HG03097 (cell line): ENCODE data around the gene B3GNT2.

Experiments
- ATAC-seq: cut with Tn5 transposase; IDR thresholded peaks from one replicate; pipeline ENCODE4 v1.9.1; 2021; ENCODE audit not compliant: unreplicated experiment, low FRiP score

The B3GNT2 gene

DNA sequence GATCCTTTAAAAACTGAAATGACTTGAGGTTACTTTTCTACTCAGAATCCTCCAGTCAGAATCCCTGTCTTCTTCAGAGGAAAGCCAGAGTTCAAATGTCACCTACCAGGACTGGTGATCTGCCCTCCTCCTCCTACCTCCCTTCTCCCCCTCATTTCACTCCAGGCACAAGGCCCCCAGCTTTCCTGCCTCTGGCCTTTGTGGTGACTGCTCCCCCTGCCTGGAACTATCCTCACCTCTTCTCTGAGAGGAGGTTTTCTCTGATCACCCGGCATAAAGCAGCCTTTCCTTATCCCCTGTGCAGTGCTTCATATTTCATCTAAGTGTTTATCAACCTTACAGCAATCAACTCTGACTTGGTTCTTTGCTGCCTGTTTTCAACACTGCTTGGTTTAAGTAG is 6.8 kb downstream of the B3GNT2 start:
- no peak for ATAC-seq

DNA sequence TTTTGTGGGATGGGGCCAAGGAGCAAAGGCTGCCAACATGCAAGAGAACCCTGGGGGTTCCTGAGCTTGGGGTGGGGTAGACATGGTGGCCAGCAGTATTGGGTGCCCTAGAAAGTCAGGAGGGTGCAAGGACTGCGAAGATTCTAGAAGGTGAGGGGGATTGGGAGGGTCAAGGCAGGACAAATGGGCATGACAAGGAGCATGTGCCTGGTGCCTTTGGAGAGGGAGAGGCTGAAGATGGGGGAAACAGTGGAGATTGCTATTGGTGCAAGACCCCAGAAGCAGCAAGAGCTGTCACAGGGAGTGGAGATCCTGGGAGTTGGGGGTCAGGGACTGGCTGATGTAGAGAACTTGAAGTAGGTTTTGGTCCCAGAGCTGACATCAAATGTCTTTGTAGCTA is 7.5 kb downstream of the B3GNT2 start:
- ATAC-seq = no peak

DNA sequence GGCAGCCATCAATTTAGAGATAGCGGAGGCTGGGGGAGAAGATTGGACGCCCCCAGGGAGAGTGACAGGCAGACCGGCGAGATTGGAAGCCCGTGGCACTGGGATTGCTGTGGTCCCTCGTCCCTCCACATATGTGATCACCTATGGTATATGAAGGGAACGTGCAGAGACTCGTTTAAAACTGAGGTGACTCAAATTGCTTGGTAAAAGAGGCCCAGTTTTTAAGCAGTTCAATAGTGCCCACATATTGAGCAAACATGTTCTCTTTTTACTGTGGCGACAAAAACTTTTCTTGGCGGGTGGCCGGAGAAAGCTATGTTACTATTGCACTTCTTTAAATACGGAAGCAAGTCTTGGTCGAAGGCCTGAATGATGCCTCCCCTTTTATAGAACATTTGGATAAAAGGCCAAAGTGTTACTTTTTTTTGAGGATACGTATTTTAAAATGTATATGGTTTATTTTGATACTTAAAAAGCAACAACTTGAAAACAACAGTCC is 9.1 kb downstream of the B3GNT2 start:
- no peak for ATAC-seq

DNA sequence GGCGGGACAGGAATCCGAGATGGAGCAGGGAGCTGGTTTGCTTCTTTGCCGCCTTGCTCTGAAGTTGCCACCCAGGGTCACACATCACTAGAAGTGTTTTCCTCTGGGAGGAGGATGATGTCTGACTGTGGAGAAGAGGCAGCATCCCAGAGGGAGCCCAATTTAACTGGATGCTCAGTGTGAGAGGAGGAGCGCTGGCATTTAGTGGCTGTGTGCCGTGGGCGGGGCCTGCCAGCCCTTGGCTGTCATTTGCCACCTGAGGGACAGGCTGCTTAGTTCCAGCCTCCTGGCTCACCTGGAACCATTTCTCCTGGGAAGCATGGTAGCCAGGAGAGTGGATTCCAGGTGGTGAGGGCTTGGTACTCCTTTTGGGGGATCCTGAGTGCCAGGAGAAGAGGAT is 9.6 kb downstream of the B3GNT2 start:
- ATAC-seq = no peak

DNA sequence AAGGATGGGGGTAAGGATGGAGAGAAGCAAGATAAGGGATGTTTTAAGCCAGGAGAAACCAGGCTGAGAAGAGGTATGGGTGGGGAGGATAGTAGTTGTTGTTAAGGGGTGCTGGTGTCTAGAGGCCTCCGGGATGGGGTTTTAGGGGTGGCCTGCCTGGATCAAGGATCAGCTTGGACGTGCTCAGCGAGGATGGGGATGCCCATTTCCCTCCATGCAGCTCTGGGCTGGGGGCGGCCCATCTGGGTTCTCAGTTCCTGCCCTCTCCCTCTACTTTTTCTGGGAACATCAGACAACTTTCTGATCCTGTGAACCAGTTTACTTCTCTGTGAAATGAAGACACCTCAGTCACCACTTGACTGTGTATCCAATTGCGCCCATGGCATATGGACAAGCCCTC is 10.1 kb downstream of the B3GNT2 start:
- no peak for ATAC-seq

DNA sequence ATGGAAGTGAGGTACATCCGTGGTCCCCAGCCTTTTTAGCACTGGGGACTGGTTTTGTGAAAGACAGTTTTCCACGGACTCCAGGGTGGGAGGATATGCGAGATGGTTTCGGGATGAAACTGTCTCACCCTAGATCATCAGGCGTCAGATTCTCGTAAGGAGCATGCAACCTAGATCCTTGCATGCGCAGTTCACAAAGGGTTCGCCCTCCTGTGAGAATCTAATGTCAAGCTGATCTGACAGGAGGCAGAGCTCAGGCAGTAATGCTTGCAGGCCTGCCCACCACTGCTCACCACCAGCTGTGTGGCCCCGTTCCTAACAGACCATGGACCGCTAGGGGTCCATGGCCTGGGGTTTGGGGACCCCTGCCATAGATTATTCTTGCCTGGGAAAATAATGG is 11.6 kb downstream of the B3GNT2 start:
- ATAC-seq = no peak

DNA sequence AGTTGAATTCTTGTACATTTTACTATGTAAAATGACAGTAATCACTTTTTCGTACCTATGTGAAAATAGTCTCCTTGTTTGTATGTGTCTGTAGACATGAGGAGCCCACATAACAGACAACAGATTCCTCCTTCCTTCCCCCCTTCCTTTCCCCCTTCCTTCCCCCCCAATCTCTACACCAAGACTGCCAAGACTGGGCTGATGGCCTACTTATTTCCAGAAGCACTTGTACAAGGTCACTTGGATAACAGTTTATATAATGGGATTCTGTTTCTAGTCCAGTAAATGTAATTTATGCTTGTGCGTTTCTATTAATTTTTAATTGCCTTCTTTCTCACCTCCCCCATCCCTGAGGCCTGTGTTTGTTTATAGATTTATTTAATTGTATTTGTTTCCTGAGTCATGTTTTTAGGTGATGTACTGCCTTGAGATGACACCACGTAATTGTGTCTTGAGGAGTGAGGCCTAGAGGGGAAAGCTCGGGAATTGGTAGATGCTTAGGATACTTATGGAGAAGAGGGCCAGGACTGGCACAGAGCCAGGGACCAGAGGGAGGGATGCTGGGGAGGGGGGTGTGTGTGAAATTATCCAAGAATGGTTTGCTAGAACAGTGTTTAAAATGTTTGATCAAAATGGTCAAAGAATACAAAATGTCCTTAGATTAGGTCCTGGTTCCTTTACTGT is 12.3 kb downstream of the B3GNT2 start:
- no peak for ATAC-seq

DNA sequence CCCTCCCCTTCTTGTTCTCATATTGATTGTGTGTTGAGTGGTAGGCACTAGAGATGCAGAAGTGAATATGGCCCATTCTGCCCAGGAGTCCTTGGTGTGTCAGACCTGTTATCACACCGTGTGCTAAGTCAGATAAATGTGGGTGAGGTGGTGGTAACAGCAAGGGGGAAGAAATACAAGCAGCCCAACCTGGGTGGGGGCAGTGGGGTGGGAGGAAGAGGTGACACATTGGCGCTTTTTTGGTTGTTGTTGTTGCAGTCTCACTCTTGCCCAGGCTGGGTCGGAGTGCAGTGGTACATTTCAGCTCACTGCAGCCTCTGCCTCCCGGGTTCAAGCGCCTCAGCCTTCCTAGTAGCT is 12.8 kb downstream of the B3GNT2 start:
- ATAC-seq = no peak

DNA sequence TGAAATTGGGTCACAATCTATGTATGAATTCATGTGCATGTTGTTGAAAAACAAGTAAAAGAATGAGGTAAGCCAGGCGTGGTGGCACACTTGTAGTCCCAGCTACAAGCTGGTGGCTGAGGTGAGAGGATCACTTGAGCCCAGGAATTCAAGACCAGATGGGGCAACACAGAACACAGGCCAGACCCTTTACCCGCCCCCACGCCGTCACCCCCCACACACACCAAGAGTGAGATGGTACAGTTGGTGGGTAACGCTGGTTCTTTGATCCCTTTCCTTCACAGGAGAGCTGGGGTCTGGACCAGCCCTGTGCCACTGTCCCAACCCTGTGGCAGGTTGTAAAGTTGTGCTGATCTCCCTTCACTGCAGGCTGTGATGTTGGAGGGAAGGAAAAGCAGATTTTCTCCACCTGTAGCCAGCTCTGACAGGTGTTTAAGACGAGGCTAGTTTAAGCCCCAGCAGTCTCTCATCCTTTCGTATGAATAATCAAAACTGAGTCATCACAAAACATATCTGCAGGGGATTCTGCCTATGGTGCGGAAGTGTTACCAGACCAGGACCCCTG is 13.6 kb downstream of the B3GNT2 start:
- no peak for ATAC-seq

DNA sequence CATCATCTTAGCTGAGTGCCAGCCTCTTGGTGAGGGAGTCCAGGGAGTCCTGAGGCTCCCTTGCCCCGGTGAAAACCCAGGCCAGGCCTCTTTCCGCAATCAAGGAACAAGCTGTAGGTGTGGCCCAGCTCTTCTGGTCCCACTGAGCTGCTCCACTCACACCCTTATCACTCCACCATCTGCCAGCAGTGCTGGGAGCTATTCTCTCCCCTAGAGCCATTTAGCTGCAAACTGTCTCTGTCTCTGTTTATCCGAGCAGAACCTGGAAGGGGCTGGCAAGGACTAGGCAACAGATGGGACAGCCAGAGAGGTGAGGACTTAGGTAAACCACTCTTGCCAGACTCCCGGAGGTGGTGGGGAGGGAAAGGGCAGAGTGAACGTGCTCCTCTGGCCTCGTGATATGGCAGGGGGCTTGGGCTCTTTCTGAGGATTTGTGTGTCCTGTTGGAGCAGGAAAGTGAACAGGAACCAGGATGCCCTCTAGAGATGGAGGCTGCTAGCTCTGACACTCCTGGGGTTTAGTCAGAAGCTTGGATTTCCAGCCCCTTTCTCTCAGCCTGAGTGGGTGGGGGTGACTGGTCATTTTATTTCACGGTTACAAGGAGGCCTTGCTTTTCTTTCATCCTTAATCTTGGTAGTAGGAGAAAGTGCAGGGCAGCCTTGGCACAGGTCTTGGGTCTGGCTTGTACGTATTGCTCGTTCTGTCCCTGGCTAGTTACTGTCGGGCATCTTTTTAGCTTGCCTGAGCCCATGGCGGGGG is 19.6 kb downstream of the B3GNT2 start:
- ATAC-seq = no peak

DNA sequence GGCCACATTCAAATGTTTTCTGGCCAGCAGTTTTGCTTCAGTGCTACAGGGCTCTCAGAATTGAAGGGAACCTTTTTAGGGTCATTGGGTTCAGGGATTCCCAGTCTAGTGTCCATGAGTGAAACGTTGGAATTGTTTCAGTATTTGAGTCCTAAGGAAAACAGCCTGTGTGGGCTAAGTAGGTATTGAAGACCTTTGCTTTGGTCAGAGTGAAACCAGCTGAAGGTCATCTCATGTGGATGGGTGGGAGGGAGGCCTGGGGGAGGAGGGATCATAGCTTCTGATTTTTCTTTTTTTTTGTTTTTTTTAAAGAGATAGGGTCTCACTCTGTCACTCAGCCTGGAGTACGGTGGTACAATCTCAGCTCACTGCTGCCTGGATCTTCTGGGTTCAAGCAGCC is 20.2 kb downstream of the B3GNT2 start:
- no peak for ATAC-seq

DNA sequence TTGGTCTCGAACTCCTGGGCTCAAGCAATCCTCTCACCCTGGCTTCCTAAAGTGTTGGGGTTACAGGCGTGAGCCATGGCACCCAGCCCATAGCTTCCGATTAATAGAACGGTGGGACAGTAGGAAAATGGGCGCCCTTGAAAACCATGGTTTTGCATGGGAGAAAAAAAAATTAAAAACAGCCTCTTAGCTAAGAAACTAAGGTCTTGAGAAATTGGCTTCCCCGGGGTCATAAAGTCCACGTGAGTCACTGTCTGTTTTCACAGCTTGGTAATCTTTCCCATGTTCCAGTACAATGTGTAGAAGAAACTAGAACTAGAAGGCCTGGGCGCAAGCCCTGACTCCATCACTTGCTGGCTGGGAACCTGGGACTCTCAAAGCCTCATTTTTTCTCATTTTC is 20.7 kb downstream of the B3GNT2 start:
- no peak for ATAC-seq

DNA sequence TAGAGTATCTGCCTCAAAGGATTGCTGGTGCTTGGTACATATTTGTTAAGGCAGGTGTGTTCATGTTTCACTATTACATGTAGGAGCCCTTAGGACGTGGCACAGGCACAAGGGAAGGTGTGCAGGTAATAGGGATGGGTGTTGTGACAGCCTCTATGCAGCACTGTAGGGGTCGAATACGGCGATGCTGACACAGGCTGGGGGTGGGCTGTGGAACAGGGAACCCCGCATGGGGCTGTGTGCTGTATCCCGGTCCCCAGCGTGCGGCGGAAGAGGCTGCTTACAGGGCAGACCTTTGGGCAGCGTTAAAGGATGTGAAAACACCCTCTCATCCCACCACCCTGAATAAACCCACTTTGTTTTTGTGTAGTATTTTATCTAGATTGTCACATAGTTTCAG is 21.5 kb downstream of the B3GNT2 start:
- ATAC-seq = no peak

DNA sequence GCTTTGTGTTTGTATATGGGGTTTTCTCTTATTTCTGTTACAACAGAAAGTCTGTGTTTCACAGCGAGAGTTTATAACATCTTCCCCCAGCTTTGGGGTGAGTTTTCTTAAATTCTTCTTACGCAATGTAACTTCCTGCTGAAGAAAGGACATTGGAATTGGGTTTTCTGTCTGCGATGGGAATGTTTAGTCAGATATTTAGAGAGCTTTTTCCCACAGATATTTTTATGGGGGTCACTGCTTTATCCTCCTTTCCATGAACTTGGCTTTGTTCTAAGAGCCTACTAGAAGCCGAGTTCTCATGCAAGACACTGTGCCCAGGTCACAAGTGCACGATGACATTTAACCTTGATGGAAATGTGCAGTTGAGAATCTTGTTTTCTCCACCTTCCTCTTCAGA is 22.1 kb downstream of the B3GNT2 start:
- ATAC-seq = no peak

DNA sequence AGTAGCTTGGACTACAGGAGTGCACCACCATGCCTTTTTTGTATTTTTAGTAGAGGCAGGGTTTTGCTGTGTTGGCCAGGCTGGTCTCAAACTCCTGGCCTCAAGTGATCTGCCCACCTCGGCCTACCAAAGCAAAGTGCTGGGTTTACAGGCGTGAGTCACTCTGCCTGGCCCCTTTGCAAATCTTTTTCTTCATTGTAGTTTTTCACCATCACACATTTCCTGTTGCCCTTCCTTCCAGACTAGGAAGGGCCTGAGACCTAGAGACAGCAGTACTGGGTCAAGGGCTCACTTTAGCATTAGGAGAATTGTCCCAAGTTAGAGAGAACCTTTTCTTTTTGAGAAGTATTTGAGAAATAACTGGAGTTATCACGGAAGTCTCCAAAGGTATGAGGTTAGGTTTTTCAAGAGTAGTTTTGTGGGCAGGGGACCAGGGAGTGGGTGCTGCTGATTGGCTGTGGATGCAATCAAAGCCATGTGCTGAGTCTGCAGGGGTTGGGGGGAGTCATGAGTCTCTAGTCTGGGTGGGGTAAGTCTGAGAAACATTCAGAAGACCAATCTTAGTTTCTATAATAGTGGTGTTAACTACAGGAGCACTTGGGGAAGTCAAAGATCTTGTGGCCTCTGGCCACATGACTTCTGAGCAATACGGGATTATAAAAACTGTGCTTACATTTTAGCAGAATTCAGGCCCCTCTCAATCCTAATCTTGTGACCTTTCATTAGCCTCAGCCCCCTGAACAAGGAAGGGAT is 23.7 kb downstream of the B3GNT2 start:
- ATAC-seq = no peak

DNA sequence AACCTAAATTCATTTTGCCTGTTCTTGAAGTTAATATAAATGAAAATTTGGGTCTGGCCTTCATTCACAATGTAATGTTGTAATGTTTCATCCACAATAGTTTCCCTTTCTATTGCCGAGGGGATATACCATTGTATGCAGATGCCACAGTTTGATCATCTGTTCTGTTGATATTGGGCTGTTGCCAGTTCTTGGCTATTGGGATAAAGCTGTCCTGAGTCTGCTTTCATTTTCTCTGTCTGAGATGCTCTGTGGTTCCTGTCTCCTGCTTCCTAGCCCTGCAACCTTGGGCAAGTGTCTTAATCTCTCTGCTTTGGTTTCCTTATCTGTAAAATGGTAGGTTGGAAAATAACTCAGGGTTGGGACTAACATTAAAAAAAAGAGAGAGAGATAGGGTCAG is 25.2 kb downstream of the B3GNT2 start:
- no peak for ATAC-seq

DNA sequence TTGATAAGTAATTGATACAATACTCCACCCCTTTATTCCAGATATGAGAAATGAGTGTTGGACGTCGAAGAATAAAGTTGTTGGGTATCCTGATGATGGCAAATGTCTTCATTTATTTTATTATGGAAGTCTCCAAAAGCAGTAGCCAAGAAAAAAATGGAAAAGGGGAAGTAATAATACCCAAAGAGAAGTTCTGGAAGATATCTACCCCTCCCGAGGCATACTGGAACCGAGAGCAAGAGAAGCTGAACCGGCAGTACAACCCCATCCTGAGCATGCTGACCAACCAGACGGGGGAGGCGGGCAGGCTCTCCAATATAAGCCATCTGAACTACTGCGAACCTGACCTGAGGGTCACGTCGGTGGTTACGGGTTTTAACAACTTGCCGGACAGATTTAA is 26.3 kb downstream of the B3GNT2 start:
- ATAC-seq = no peak

DNA sequence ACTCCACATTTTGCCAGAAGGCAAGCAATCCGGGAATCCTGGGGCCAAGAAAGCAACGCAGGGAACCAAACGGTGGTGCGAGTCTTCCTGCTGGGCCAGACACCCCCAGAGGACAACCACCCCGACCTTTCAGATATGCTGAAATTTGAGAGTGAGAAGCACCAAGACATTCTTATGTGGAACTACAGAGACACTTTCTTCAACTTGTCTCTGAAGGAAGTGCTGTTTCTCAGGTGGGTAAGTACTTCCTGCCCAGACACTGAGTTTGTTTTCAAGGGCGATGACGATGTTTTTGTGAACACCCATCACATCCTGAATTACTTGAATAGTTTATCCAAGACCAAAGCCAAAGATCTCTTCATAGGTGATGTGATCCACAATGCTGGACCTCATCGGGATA is 26.8 kb downstream of the B3GNT2 start:
- ATAC-seq = no peak

DNA sequence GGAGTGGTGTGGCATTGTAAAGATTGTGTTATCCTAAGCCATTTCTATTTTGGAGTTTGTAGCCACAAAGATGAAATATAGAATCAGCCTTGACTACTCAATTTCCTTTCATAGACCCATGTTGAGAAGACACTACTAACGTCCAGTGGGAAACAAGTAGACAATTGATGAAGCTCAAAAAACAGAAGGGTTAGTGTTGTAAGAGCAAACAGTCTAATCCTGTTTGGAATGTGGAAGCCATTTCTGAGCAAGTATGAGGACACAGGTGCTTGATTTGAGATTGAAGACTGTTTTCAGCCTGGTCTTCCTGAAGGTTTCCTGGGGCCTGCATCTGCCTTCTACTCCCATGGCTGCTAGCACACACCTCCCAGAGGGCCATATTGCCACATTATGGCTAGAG is 29.1 kb downstream of the B3GNT2 start:
- no peak for ATAC-seq

DNA sequence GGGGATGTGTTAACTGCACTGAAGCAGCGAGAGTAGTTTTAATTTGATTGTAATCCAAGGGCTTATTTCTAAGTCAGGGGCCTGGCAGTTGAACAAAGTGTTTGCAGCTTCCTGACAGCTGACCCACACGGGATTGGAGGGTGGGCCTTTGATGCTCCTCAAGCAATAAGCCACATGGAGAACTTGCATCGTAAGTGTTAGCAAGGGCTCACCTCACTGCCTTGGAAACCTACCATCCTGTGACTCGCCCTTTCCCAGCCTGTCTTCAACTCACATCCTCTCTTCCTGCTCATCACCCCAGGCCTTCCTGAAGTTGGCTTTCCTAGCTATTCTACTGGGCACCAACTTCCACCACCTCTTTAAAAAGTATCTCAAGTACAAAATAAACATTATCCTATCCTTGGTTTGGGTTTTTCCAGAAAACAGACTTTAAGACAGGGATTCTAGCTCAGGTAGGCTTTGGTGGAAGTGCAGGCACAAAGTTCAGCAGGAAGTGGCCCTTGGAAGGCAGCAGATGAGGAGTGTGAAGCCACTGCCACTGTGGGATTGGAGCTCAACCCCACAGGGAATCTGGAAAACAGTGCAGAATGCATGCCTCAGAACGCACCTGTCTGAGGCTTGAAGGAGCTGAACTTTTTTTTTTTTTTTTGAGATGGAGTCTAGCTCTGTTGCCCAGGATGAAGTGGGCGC is 31.6 kb downstream of the B3GNT2 start:
- ATAC-seq = no peak

DNA sequence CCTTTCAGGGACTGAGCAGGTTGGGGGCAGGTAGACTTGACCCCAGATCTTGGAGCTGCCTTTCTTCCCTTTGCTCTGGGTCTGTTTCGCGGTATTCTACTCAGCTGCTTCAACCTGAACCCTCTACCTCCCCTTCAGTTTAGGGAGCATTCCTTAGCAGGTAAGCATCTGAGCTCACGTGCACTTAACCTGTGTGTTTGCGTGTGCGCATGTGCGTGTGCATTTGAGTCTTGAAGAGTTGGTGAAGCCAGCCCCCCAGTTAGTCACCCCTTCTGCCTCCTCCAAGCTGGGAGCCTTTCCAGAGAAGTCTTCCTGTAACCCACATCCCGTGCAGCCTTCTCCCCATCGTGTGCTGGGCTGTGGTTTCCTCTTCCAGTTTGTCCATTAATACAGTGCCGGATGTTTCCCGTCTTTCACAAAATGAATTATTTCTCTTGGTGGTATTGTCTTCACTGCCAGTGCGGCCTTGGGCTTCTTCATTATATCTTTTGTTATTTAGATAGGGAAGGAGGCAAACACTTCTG is 33.2 kb downstream of the B3GNT2 start:
- ATAC-seq = no peak
